Measurements from ENCODE around the gene LRRTM1.

DNA sequence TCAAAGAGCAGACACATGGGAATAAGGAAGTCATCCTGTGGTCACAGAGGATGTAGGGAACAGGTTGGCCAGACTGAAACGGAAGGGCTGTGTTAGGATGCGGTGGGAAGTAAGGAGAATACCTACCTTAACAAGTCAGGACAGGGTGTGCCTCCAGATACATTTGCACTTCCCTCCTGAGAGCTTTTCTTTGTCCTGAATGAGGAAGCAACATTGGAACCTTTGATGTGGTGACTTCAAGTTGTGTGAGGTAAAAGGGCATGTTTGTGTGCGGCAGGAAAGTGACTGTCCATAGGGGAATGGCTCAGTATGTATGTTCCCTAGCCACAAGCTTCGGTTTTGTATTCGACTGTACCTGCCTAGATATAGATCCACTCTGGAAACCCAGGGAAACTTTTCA, 24.9 kb upstream of the LRRTM1 start:
- TF ChIP-seq, protein P1, sequence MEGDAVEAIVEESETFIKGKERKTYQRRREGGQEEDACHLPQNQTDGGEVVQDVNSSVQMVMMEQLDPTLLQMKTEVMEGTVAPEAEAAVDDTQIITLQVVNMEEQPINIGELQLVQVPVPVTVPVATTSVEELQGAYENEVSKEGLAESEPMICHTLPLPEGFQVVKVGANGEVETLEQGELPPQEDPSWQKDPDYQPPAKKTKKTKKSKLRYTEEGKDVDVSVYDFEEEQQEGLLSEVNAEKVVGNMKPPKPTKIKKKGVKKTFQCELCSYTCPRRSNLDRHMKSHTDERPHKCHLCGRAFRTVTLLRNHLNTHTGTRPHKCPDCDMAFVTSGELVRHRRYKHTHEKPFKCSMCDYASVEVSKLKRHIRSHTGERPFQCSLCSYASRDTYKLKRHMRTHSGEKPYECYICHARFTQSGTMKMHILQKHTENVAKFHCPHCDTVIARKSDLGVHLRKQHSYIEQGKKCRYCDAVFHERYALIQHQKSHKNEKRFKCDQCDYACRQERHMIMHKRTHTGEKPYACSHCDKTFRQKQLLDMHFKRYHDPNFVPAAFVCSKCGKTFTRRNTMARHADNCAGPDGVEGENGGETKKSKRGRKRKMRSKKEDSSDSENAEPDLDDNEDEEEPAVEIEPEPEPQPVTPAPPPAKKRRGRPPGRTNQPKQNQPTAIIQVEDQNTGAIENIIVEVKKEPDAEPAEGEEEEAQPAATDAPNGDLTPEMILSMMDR (IDR thresholded peaks at IDR 0.05; ENCODE audit: low read depth, low read length, poor library complexity, severe bottlenecking) = no peak
- TF ChIP-seq EZH2phosphoT487 (IDR thresholded peaks at IDR 0.05; ENCODE audit: borderline replicate concordance, low read length) = no peak
